GM21737 (cell line): Measurements from ENCODE around the gene PRMT3.
"Not testable (repeated sequence)": the region's sequence is repeated elsewhere in the genome, so short reads cannot be mapped to it uniquely, and the experiment has no call there.

Source experiments
- ATAC-seq: cut with Tn5 transposase; IDR thresholded peaks from one replicate; pipeline ENCODE4 v1.9.1; 2021; ENCODE audit warnings: mild to moderate bottlenecking, moderate library complexity; ENCODE audit not compliant: unreplicated experiment

The PRMT3 gene

GRCh38 chr11:20453657-20454316, 66.3 kb downstream of the PRMT3 start:
- no peak for ATAC-seq

DNA sequence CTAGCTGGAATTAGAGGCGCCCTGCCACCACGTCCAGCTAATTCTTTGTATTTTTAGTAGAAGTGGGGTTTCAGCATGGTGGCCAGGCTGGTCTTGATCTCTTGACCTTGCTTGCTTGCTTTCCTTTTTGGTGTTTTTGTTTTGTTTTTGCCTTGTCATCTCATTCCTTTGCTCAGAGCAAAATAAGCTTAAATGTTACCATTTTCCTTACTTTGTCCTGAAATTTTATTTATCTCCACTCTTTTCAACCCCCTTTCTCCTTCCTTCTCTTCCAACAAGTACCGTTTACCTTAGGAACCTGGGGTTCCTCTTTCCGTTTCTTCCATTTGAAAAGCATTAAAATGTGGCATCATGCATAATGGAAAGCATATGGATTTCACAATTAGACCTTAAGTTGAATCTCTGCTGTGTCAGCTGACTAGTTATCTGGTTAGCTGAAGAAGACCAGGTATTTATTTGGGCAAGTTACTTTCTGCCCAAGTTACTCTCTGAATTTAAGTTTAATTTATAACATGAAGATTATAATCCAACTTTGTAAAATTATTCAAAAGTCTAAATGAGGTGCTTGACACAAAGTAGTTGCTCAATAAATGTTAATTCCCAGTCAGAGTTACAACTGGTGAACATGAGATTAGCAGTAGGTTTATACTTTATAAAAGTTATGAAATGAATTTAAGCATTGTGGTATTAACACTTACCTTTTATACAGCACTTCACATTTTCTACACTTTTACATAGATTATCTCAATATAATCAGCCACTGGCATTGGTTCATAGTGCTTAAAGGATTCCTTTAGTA, 69.7 kb downstream of the PRMT3 start:
- ATAC-seq = no peak

GRCh38 chr11:20457934-20458680, 70.6 kb downstream of the PRMT3 start:
- ATAC-seq = no peak

DNA sequence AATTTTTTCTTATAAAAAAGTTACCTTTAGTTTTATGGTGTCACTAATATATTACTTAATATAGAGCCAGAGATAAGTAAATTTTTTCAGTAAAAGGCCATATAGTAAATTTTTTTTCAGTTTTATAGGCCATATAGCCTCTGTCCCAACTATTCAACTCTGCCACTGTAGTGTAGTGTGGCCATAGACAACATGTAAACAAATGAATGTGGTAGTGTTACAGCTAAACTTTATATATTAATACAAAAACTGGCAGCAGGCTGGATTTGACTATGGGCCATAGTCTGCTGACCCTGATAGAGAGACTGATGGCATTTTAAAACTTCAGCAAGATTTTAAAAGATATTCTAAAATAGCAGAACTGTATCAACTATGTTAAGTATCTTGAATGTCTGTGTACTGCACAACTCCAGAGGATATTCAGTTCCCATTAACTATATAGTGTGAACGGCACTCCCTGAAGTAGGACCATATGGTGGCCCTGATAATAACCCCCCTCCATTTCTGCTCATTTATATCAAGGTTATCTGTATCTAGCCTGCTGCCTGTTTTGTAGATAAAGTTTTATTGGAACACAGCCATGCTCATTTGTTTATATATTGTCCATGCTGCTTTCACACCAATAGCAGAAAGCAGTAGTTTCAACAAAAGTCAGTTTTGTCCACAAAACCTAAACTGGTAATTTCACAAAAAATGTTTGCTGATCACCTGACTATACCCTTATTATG, 71.6 kb downstream of the PRMT3 start:
- no peak for ATAC-seq

DNA sequence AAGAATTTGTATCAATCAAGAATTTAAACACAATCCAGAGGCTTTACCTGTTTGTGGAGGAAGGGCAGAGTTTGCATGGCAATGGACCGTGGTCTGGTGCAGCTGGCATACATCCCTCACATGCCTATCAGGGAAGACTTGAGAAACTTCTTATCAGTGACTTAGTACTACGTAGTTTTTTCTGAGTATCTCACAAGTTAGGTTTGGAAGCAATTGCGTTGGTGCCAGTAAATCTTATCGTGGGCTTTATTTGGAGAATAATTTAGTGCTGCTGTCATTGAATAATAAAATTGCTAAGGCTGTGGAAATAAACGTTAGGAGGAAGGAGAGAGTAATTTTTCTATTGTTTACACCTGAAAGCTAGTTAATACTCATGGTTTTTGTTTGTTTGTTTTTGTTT, 72.3 kb downstream of the PRMT3 start:
- ATAC-seq = no peak

DNA sequence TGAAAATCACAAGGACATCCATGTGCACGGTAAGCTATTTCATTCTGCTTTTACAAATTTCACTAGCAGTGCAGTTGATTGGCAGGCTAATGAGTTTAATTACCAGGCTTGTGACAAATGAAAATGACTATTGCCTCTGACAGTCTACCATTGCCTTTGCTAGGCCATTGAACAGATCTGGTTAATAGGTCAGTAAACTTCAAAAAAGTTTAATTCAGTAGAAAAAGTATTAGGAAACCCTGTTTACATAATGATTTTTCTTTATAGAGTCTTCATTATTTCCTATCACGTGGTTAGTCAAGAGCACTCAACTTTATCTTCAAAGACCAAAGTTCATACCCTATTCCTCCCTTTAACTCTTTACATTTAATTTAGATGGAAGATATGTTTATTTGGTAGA, 77.0 kb downstream of the PRMT3 start:
- no peak for ATAC-seq

DNA sequence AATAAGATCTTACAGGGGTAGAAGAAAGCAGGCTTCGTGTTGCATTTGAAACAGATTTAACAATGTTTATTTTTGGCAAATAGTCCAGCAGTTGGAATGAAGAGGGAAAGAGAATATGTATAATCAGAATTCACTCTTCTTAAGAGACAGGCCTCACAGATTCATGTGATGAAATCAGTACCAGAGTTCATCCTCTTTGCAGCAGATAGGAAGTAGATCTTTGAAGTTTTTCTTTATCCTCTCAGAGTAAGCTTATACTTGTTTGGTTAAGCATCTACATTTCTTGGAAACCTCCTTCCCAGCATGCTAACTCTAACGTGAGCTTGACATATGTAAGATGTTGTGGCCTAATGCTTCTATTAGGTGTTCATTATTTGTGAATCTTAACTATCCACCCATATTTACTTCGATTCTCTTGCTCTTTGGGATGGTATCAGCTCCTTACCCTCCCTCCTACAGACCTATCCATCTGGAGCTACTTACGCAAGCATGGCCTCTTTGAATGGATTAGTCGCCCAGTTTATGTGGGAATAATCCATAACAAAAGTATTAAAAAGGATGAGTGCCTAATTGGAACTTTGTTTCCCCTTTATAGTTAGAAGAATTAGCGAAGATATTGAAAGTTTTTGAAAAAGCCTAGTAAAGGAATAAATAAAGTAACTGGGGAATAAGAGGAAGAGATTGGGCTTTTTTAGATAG, 80.1 kb downstream of the PRMT3 start:
- no peak for ATAC-seq

- no peak for ATAC-seq
Observed at GRCh38 chr11:20470348-20470747, 82.8 kb downstream of the PRMT3 start.

- not testable (repeated sequence) for ATAC-seq
Observed at GRCh38 chr11:20471929-20472328, 84.4 kb downstream of the PRMT3 start.

- ATAC-seq = no peak
Observed at GRCh38 chr11:20474176-20474881, 86.8 kb downstream of the PRMT3 start.

DNA sequence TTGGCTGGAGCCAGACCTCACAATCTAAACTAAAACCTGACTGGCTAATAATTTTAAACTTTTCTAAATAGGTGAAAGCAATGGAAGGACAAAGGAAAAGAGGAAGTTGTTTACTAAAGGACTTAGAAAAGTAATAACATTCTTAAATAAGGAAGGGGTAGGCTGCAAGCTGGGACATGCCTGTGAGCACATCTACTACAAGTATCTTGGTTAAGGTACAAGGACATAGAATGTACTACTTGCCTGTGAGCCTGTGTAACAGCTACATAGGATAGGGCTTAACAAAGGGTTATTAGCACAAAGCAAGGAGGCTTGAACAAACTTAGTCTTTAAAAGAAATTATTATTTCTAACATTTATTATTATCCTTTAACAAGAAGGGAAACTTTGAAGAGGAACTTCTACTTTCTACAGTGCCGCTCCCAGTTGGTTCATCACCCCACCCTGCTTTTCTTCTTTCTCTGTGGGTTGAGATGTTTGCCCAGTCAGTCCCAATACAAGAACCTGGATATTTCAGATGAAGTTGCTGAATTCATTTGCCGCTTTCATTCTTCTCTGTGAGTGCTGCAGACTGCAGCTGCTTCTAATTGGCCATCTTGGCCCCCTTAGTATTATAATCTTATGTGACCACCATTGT, 87.5 kb downstream of the PRMT3 start:
- ATAC-seq = no peak

GRCh38 chr11:20477418-20478090, 90.0 kb downstream of the PRMT3 start:
- no peak for ATAC-seq

- ATAC-seq = no peak
Observed at GRCh38 chr11:20479513-20479912, 92.0 kb downstream of the PRMT3 start.

- ATAC-seq = no peak
Observed at GRCh38 chr11:20483931-20484330, 96.4 kb downstream of the PRMT3 start.

DNA sequence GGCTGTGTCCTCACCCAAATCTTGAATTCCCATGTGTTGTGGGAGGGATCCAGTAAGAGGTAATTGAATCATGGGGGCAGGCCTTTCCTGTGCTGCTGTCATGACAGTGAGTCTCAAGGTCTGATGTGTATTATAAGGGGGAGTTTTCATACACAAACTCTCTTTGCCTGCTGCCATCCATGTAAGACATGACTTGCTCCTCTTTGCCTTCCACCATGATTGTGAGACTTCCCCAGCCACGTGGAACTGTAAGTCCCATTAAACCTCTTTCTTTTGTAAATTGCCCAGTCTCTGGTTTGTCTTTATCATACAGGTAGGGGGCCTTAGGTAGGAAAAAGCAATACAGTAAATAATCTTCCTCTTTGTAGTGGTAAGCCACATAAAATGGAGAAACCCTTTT, 96.9 kb downstream of the PRMT3 start:
- not testable (repeated sequence) for ATAC-seq

DNA sequence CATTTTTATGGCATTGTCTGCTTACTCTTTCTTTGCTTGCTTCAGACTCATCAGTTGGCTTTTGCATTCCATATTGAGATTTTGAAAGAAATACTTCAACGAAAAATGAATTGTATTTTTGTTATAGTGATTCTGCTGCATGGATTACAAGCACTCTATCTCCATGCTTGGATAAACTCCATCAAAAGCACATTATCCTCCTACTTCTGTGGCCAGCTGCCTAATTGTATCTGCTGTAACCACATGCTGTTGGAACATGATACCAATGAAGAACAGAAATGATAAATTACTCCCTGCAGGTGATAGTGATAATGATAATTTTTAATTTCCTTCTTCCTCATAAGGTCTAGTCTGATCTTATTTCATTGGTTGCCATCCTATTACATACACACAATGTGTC, 100.8 kb downstream of the PRMT3 start:
- ATAC-seq = no peak

GRCh38 chr11:20489948-20490347, 102.4 kb downstream of the PRMT3 start:
- peak; percentile 54 for ATAC-seq

GRCh38 chr11:20493340-20493739, 105.8 kb downstream of the PRMT3 start:
- no peak for ATAC-seq
